DMS79 (cell line): Measurements from ENCODE around the gene BEAN1.

Experiments used
- DNase-seq: peaks from one replicate; lab custom pipeline; 2025; lab: John Stamatoyannopoulos, UW

The BEAN1 gene

GRCh38 chr16:66470556-66470955, 43.5 kb downstream of the BEAN1 start:
- no peak for DNase-seq

GRCh38 chr16:66471264-66471663, 44.2 kb downstream of the BEAN1 start:
- DNase-seq = no peak

- DNase-seq = no peak
Observed at GRCh38 chr16:66471716-66472393, 44.8 kb downstream of the BEAN1 start.

GRCh38 chr16:66473051-66473571, 46.0 kb downstream of the BEAN1 start:
- no peak for DNase-seq

GRCh38 chr16:66473654-66474519, 46.8 kb downstream of the BEAN1 start:
- no peak for DNase-seq

GRCh38 chr16:66474750-66475199, 47.7 kb downstream of the BEAN1 start:
- DNase-seq = peak; percentile 50

- no peak for DNase-seq
Observed at GRCh38 chr16:66475232-66475631, 48.1 kb downstream of the BEAN1 start.

GRCh38 chr16:66476328-66477027, 49.4 kb downstream of the BEAN1 start:
- DNase-seq = no peak

GRCh38 chr16:66477028-66477515, 50.0 kb downstream of the BEAN1 start:
- DNase-seq = no peak

- DNase-seq = no peak
Observed at GRCh38 chr16:66478733-66479511, 51.8 kb downstream of the BEAN1 start.

- DNase-seq = no peak
Observed at GRCh38 chr16:66479661-66480264, 52.7 kb downstream of the BEAN1 start.

- DNase-seq = no peak
Observed at GRCh38 chr16:66480265-66481080, 53.4 kb downstream of the BEAN1 start.

- no peak for DNase-seq
Observed at GRCh38 chr16:66481081-66481942, 54.2 kb downstream of the BEAN1 start.

- DNase-seq = no peak
Observed at GRCh38 chr16:66481943-66482390, 54.9 kb downstream of the BEAN1 start.

GRCh38 chr16:66483689-66484452, 56.8 kb downstream of the BEAN1 start:
- DNase-seq = peak; percentile 16

- DNase-seq = no peak
Observed at GRCh38 chr16:66484453-66485213, 57.5 kb downstream of the BEAN1 start.

- DNase-seq = no peak
Observed at GRCh38 chr16:66485376-66485775, 58.3 kb downstream of the BEAN1 start.
